HG02973 (cell line): Measurements from ENCODE around the gene RRAD.
"Not testable (repeated sequence)": the region's sequence is repeated elsewhere in the genome, so short reads cannot be mapped to it uniquely, and the experiment has no call there.

Source experiments
- ATAC-seq: cut with Tn5 transposase; IDR thresholded peaks from one replicate; pipeline ENCODE4 v1.9.1; 2021; ENCODE audit warnings: moderate library complexity; ENCODE audit not compliant: unreplicated experiment

RRAD gene, protein sequence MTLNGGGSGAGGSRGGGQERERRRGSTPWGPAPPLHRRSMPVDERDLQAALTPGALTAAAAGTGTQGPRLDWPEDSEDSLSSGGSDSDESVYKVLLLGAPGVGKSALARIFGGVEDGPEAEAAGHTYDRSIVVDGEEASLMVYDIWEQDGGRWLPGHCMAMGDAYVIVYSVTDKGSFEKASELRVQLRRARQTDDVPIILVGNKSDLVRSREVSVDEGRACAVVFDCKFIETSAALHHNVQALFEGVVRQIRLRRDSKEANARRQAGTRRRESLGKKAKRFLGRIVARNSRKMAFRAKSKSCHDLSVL

DNA sequence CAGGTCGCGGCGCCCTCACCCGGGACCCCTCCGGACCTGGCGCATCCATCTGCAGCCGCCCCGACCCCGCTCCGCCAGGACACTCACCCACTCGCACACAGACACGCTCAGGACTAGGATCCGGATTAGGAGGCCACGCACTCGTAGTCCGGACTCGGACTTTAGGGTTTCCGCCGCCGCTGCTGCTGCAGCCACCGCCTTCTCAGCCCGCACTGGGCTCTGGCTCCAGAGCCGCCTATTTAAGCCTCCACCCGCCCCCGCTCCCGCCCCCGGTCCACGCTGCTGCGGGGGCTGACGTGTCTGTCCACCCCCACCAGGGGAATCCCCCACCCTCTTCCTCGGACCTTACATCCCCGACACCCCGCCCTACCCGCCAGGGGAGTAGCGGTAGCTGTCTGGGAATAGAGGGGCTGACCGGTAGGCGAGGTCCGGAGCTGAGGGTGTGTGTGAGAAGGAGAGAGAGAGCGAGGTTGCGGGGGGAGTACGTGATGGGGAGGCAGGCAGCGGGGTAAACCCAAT is at the start of gene RRAD:
Gene RRAD (minus strand): TSS at position 214 of the 519 bp plus-strand sequence. CDS start 356 bp downstream, outside the sequence.
- no peak for ATAC-seq

DNA sequence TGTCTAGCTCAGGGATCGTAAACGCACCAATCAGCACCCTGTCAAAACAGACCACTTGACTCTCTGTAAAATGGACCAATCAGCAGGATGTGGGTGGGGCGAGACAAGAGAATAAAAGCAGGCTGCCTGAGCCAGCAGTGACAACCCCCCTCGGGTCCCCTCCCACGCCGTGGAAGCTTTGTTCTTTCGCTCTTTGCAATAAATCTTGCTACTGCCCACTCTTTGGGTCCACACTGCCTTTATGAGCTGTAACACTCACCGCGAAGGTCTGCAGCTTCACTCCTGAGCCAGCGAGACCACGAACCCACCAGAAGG is 49.6 kb upstream of the RRAD start:
- not testable (repeated sequence) for ATAC-seq

DNA sequence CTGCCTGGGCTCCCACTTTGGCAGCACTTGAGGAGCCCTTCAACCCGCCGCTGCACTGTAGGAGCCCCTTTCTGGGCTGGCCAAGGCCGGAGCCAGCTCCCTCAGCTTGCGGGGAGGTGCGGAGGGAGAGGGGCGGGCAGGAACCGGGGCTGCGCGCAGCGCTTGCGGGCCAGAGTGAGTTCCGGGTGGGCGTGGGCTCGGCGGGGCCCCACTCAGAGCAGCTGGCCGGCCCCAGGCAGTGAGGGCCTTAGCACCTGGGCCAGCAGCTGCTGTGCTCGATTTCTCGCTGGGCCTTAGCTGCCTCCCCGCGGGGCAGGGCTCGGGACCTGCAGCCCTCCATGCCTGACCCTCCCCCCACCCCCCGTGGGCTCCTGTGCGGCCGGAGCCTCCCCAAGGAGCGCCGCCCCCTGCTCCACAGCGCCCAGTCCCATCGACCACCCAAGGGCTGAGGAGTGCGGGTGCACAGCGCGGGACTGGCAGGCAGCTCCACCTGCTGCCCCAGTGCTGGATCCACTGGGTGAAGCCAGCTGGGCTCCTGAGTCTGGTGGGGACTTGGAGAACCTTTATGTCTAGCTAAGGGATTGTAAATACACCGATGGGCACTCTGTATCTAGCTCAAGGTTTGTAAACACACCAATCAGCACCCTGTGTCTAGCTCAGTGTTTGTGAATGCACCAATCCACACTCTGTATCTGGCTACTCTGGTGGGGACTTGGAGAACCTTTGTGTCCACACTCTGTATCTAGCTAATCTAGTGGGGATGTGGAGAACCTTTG is 49.0 kb upstream of the RRAD start:
- ATAC-seq = not testable (repeated sequence)

DNA sequence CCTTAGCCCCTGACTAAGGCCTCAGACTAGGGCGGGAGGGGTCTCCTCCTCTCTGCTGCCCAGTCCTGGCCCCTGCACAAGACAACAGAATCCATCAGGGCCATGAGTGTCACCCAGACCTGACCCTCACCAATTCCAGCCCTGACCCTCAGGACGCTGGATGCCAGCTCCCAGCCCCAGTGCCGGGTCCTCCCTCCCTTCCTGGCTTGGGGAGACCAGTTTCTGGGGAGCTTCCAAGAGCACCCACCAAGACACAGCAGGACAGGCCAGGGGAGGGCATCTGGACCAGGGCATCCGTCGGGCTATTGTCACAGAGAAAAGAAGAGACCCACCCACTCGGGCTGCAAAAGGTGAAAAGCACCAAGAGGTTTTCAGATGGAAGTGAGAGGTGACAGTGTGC is 48.4 kb upstream of the RRAD start:
- ATAC-seq = no peak

DNA sequence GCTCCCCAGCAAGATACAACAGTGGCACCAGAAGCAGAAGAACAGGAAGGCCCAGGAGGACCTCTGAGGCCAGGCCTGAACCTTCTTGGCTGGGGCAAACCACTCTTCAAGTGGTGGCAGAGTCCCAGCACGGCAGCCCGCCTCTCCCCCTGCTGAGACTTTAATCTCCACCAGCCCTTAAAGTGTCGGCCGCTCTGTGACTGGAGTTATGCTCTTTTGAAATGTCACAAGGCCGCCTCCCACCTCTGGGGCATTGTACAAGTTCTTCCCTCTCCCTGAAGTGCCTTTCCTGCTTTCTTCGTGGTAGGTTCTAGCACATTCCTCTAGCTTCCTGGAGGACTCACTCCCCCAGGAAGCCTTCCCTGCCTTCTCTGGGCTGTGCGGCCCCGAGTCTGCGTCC is 47.6 kb upstream of the RRAD start:
- no peak for ATAC-seq

DNA sequence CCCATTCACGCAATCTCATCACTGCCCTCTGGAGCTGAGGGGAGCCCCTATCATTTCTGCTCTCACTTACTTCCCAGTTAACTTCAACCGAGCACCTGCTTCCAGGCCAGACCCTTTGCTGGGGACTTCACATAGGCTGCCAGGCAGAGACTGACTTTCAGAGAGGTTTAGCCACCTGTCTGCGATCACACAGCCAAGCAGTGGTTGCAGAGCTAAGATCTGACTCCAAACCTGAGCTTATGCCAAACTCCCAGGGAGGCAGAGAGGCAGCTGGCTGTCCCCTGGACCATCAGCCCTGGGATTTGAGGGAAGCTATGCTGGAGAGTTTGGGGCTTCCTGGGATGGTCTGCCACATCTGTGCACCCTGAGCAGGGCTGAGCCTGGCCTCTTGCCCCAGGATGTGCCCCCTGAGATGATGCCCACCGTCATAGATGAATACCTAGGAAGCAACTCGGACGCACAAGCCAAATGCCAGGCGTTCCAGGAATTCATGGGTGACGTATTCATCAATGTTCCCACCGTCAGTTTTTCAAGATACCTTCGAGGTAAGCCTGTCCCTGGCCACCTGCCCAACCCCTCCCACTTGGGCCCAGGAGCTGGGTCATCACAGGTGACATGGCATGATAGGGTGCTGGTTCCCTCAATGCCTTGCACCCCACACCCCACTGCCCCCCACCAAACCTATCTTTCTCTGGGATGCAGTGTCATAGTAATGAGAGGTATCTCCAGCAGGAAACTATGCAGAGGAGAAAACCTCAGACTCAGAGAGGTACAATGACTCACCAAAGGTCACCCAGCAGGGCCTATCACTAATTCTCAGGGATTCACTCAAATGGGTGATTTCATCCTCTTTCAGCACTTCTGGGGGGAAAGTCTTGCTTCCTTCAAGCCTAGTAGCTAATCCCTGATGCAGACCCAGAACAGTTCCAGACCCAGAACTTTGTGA is 45.7 kb upstream of the RRAD start:
- no peak for ATAC-seq

DNA sequence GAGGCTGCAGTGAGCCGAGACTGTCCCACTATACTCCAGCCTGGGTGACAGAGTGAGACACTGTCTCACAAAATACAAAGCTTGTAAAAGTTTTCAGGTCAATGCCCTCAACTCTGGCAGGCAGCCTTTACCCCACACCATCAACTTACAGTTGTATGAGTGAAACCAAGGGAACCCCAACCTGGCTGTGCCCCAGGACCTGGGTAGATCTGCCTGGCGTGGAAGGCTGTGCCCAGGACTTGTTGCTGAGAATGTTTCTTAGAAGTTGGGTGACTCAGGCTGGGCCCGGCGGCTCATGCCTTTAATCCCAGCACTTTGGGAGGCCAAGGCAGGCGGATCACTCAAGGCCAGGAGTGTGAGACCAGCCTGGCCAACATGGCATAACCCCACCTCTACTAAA is 43.5 kb upstream of the RRAD start:
- no peak for ATAC-seq

DNA sequence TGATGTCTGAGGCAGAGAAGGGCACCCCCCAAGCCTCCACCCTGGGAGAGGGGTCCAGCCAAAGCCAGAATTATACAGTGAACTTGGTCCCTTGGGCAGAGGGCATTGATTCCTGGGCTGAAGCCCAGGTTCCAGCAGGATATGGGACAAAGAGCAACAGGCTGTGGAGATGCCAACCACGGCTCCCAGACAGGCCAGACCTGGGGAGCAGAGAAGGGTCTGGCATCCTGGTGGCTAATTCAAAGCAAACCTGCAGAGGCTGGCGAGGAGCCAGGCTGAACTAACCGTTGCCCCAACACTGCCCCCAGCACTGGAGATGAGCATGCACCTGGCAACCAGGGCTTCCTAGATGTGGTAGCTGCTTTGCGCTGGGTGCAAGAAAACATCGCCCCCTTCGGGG is 38.7 kb upstream of the RRAD start:
- ATAC-seq = no peak

DNA sequence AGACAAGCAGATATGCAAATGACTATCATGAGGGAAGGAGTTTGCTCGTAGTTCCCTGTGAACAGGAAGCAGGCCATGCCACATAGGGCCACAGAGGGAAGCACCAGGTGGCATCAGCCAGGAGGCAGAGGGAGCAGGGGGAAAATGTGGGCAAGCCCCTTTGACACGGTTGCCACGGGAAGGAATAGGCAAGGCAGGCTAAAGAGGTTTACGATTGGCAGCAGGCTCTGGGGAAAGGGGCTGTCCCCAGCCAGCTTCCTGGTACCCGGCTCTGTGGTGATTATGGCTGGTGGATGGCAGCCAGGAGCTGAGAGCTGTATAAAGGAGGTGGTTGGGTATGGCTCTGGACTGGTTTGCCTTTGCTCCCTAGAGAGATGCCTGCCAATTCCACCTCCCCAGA is 36.6 kb upstream of the RRAD start:
- ATAC-seq = no peak

DNA sequence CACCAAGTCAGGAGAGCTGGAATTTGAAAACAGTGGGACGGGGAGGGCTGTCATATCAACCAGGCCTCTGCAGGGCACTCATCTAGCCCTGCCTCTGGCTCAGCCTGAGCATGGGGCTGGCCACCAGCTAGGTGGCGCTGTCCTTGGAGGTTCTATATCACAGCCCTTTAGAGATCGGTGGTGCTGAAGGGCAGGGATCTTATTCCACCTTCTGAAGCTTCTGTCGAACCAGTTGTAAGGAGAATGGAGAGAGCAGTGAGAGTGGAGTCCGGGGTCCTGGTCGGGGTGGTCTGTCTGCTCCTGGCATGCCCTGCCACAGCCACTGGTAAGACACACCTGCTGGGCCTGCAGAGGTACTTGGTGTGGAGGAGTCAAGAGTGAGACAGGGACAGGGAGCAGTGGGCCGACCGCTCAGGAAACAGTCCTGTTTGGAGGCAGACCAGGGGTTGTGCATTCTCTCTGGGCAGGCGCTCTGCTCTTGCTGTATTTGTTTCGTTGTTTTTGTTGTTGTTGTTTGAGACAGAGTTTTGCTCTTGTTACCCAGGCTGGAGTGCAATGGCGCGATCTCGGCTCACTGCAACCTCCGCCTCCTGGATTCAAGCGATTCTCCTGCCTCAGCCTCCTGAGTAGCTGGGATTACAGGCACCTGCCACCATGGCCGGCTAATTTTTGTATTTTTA is 35.9 kb upstream of the RRAD start, which contains the start of gene CES3:
Gene CES3 (plus strand): TSS at position 202 of the 680 bp plus-strand sequence. CDS start 42 bp downstream, at position 244.
- ATAC-seq = no peak

DNA sequence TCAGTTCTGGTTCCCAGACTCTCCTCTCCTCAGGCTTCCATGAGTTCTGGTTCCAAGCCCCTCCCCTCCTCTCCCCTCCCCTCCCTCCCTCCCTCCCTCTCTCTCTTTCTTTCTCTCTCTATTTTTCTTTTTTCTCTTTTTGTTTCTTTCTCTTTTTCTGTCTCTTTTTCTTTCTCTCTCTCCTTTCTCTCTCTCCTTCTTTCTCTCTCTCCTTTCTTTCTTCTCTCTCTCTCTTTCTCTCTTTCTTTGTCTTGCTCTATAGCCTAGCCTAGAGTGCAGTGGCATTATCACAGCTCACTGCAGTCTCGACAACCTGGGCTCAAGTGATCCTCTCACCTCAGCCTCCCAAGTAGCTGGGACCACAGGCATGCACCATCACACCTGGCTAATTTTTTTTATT is 34.9 kb upstream of the RRAD start:
- ATAC-seq = no peak

DNA sequence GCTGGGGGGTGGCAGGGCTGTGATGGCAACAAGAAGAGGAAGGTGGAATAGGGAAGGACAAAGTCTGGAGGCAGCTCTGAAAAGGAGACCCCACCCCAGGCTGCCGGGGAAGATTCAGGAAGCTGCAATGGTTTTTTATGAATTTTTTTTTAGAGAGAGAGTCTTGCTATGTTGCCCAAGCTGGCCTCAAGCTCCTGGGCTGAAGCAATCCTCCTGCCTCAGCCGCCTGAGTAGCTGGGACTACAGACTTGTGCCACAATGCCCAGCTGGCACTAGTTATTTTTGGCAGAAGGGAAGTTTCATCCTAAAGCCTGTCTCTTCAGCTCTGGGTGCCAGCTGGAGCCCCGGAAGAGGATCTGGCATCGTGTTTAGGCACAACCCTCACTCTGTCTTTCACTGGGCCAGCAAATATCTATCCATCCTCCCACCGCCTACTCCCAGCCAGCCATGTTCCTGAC is 34.4 kb upstream of the RRAD start:
- ATAC-seq = no peak

DNA sequence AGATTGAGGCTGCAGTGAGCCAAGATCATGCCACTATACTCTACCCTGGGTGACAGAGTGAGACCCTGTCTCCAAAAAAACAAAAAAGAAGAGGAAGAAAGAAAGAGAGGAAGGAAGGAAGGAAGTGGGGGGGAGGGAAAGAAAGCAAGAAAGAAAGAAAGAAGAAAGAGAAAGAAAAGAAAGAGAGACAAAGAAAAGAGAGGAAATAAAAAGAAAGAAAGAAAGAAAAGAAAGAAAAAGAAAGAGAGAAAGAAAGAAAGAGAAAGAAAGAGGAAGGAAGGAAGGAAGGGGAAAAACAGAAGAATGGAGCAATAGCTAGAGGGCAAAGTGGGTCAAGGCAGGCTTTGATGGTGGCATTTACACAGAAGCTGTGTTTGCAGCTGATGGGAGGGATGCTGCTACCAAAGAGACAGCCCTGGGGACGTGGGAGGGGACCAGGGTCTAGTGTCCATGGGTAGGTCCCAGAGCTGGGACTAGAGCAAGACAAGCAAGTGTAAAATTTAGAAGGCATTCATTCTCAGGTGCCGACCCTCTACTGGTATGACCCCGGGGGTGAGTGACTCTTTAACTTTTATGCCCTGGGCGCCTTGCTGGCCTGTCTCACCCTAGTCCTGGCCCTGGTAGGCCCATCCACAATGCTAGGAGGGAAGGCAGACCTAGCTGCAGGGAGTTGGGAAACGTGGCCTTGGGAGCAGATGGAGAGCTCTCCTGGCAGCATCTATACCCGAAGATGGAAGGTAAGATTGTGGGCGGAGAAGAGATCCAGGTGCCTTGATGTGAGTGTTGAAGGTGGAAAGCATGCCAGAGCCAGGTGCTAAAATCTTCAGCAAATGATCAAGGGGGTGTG is 33.7 kb upstream of the RRAD start:
- no peak for ATAC-seq

DNA sequence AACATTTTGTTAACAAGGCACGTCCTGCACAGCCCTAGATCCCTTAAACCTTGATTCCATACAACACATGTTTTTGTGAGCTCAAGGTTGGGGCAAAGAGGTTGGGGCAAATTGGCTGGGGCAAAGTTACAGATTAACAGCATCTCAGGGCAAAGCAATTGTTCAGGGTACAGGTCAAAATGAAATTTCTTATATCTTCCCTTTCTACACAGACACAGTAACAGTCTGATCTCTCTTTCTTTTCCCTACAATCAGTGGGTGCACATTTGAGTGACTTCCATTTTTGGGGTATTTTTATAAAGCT is 30.8 kb upstream of the RRAD start:
- not testable (repeated sequence) for ATAC-seq

DNA sequence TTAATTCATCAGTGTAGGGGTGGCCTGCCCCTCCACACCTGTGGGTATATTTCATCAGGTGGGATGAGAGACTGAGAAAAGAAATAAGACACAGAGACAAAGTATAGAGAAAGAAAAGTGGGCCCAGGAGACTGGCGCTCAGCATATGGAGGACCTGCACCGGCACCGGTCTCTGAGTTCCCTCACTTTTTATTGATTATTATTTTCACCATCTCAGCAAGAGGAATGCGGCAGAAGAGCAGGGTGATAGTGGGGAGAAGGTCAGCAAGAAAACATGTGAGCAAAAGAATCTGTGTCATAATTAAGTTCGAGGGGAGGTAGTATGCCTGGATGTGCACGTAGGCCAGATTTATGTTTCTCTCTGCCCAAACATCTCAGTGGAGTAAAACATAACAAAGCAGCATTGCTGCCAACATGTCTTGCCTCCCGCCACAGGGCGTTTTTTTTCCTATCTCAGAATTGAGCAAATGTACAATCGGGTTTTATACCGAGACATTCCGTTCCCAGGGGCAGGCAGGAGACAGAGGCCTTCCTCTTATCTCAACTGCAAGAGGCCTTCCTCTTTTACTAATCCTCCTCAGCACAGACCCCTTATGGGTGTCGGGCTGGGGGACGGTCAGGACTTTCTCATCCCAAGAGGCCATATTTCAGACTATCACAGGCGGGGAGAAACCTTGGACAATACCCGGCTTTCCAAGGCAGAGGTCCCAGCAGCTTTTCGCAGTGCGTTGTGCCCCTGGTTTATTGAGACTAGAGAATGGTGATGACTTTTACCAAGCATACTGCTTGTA is 30.2 kb upstream of the RRAD start:
- not testable (repeated sequence) for ATAC-seq

DNA sequence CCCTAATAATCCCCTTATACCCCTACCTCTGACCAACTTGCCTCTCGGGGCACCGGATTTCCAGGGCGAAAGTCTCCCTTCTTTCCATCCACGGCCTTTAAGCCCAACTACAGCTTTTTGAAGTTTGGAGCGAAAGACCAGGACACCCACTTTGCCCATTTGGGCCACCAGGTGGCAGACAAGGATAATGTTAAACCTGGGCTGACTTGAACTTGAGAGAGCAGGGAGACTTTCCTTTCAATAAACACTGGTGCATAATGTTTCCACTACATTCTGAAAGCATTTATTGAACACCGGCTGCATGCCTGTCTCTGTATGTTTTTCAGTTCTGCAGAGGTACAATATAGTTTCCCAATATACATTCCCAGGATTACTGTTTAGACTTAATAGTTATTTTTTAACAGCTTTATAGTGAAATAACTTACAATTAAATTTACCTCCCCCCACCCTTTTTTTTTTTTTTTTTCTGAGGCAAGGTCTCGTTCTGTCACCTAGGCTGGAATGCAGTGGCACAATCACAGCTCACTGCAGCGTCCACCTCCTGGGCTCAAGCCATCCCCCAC is 28.8 kb upstream of the RRAD start:
- ATAC-seq = no peak

DNA sequence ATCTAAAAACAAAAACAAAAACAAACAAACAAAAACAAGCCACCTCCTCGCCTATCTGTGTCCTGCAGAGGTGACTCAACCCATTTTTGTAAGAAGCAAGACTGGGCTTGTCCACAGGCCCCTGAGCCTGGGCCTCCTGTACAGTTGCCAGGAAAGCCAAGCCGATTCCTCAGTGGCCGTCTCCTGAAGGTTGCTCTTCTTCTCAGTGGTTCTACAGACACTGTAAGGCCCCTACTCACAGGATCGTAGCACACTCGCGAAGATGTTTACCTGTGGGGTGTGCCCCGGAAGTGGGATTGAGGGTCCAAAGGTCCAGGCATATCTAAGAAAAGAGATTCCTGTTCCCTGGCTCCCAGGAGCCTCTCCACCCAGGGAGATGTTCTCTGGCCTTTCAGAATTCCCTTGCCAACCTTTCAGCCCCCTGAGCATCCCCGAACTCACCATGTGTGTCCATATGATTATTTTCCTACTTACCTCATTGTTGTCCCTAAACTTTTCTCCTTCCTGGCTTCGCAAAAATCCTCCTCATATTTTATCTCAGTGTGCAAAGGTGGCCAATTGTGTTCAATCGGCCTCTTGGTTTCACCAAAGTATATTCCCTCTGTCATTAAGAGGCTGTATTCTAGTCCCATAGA is 28.2 kb upstream of the RRAD start:
- ATAC-seq = no peak

DNA sequence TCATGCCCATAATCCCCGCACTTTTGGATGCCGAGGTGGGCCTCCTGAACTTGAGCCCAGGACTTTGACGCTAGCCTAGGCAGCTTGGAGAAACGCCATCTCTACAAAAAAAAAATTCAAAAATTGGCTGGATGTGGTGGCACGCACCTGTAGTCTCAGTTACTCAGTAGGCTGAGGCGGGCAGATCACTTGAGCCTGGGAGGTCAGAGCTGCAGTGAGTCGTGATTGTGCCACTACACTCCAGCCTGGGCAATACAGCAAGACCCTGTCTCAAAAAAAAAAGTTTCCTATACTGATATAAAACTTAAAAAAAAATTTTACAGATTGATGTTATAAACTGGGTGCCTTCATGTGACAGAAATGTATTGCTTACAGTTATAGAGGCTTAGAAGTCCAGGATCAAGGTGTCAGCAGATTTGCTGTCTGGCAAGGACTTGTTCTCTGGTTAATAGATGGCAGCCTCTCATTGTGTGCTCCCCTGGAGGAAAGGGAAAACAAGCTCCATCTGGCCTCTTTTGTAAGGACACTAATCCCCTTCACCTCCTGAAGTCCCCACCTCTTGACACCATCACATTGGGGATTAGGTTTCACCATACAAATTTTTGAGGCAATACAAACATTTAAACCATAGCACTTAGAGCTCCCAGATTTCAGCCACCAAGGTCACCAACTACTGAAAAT is 27.2 kb upstream of the RRAD start:
- no peak for ATAC-seq
